Ishikawa (cell line): ENCODE measurements around the gene ZNF768.

Experiments used
- CEBPB ChIP-seq: IDR thresholded peaks from 2 replicates; pipeline ENCODE4 v1.6.1; 2012
- CREB1 ChIP-seq: IDR thresholded peaks from 2 replicates; pipeline ENCODE4 v1.6.1; 2012; ENCODE audit warnings: low read depth
- EGR1 ChIP-seq: IDR thresholded peaks from 2 replicates; pipeline ENCODE4 v1.6.1; 2012
- EP300 ChIP-seq: IDR thresholded peaks from 2 replicates; pipeline ENCODE4 v1.6.1; 2012; ENCODE audit warnings: borderline replicate concordance
- FOXM1 ChIP-seq: IDR thresholded peaks from 2 replicates; pipeline ENCODE4 v1.6.1; 2012; ENCODE audit warnings: low read depth, borderline replicate concordance
- MAX ChIP-seq: IDR thresholded peaks from 2 replicates; pipeline ENCODE4 v1.6.1; 2012
- NFIC ChIP-seq: IDR thresholded peaks from 2 replicates; pipeline ENCODE4 v1.6.1; 2012
- RAD21 ChIP-seq: IDR thresholded peaks from 2 replicates; pipeline ENCODE4 v1.6.1; 2012; ENCODE audit warnings: low read depth
- REST ChIP-seq: IDR thresholded peaks from 2 replicates; pipeline ENCODE4 v1.6.1; 2012; ENCODE audit warnings: low read depth, mild to moderate bottlenecking
- TAF1 ChIP-seq: IDR thresholded peaks from 2 replicates; pipeline ENCODE4 v1.6.1; 2012; ENCODE audit warnings: low read depth, mild to moderate bottlenecking
- TCF12 ChIP-seq: IDR thresholded peaks from 2 replicates; pipeline ENCODE4 v1.6.1; 2012; ENCODE audit warnings: low read depth
- TEAD4 ChIP-seq: IDR thresholded peaks from 2 replicates; pipeline ENCODE4 v1.6.1; 2012
- YY1 ChIP-seq: IDR thresholded peaks from 2 replicates; pipeline ENCODE4 v1.6.1; 2012; ENCODE audit warnings: low read depth
- ZBTB7A ChIP-seq: IDR thresholded peaks from 2 replicates; pipeline ENCODE4 v1.6.1; 2012; ENCODE audit warnings: low read depth
- TF ChIP-seq, protein P1 (sequence below): IDR thresholded peaks from 2 replicates; pipeline ENCODE4 v1.6.1; 2012

The ZNF768 gene

DNA sequence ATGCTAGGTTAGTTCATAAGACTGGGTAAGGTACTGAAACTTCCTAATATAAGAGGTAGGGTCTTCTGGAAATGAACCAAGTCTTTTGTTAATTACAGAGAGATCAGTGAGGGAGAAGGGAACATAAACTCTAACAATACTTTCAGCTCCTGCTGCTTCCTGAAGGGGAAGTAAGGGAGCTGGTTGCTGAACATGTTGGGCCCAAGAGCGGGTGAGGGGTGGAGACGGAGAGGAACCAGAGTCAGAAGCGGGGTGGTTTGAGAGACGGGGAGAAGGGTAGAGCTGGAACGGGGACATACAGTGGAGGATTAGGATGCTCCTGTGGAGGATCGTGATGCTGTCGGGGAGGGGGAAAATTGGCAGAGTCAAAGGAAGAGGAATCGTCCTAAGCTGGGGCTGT, 19.7 kb upstream of the ZNF768 start:
- no peak for TF ChIP-seq EGR1
- TF ChIP-seq ZBTB7A: no peak
- no peak for TF ChIP-seq CREB1
- no peak for TF ChIP-seq MAX
- no peak for TF ChIP-seq YY1

- TF ChIP-seq MAX (no peak), CREB1 (no peak), TEAD4 (no peak), ZBTB7A (no peak), FOXM1 (no peak), TAF1 (no peak)
- TF ChIP-seq, protein P1, sequence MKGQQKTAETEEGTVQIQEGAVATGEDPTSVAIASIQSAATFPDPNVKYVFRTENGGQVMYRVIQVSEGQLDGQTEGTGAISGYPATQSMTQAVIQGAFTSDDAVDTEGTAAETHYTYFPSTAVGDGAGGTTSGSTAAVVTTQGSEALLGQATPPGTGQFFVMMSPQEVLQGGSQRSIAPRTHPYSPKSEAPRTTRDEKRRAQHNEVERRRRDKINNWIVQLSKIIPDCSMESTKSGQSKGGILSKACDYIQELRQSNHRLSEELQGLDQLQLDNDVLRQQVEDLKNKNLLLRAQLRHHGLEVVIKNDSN: no peak
These were observed 16.7 kb upstream of the ZNF768 start for GRCh38 chr16:30543067-30543466.

DNA sequence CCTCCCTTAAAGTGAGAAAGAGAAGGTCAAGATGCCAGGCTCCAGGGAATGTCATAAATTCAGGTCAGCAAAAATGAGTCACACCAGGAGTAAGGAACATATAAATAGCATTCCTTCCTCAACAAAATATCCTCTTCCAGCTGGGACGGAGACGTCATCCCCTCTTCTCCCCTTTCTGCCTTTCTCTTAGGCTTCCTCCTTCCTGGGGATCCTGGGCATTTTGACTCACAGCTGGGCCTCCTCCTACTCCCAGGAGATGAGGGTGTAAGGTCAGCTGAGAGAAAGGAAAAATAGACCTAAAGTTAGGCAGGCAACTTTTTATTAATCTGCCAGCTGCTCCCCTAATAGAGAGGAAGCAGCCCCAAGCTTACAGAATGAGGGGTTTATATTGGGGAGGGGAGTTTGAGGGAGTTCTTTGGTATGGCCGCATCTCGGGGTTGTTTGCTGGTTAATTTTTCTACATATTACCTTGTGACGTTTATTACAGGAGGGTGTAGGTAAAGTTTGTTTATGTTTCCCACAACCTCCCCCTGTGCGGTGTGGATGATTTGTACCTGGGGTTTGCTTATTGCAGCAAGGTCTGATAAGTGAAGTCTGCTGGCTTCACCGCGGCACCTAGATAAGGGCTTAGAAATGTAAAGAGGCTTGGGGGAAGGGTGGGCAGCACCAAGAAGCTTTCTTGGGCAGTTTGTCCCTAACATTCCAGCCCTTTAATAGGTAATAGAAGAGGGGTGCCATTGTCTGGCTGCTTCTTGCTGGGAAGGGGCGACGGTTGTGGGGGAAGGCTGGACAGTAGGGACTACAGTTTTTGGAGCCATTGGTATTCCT, 15.3 kb upstream of the ZNF768 start:
- TF ChIP-seq YY1: no peak
- TF ChIP-seq CEBPB: no peak
- TF ChIP-seq CREB1: no peak
- no peak for TF ChIP-seq REST
- no peak for TF ChIP-seq MAX
- no peak for TF ChIP-seq EP300

- no peak for TF ChIP-seq CREB1
- no peak for TF ChIP-seq FOXM1
- no peak for TF ChIP-seq EGR1
- TF ChIP-seq TCF12: no peak
- TF ChIP-seq, protein P1: no peak
- no peak for TF ChIP-seq CEBPB
- no peak for TF ChIP-seq REST
- TF ChIP-seq TEAD4: no peak
- no peak for TF ChIP-seq EP300
- TF ChIP-seq YY1: no peak
- no peak for TF ChIP-seq ZBTB7A
- TF ChIP-seq NFIC: no peak
- no peak for TF ChIP-seq RAD21
- TF ChIP-seq TAF1: no peak
- TF ChIP-seq MAX: no peak
These were observed 12.9 kb upstream of the ZNF768 start for GRCh38 chr16:30539000-30539964.

- TF ChIP-seq NFIC: no peak
- 0 out of 2 replicates have a peak, but pooled peaks have one; percentile 14 for TF ChIP-seq RAD21
These were observed 9.4 kb upstream of the ZNF768 start for GRCh38 chr16:30535777-30536190.
